Body of pancreas (tissue), 4 donors: ENCODE data around the gene INF2.

Experiments
- POLR2A ChIP-seq, 3 donors: fragments of 450-650 bp; IDR thresholded peaks; one replicate each; pipeline ENCODE4 v1.6.1; 2016; ENCODE audit warnings: antibody characterized with exemption in 3 of 3, mild to moderate bottlenecking in 2 of 3
- TF ChIP-seq, protein P1 (sequence below), 7 experiments: fragments of 450-650 bp in 4 of 7; fragments of 200-600 bp in 3 of 7; sonication (generic) in 3 of 7; IDR thresholded peaks; one replicate each; pipeline ENCODE4 v1.5.1; 2016 to 2019; ENCODE audit warnings: antibody characterized with exemption in 7 of 7

DNA sequence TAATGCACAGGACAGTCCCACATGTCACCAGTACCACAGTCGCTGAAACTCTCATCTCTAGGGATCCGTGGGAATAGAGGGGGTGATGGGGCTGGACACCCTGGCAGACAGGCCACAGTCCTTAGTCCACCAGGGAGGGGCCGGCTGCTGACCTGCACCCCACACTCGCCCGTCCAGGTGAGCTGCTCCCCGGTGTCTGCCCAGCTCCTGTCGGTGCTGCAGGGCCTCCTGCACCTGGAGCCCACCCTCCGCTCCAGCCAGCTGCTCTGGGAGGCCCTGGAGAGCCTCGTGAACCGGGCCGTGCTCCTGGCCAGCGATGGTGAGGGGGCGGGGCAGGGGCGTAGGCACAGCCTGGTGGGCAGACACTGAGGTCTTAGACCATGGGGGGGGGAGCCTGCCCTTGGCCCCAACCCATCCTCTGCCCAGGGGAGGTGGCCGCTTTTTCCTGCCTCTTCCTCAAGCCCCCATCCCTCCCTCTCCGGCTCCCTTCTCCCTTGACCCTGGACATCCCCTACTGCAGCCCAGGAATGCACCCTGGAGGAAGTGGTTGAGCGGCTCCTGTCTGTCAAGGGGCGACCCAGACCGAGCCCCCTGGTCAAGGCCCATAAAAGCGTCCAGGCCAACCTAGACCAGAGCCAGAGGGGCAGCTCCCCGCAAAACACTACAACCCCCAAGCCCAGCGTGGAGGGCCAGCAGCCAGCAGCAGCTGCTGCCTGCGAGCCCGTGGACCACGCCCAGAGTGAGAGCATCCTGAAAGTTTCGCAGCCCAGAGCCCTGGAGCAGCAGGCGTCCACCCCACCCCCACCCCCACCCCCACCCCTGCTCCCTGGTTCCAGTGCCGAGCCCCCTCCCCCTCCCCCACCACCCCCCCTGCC is 17.6 kb downstream of the INF2 start:
- TF ChIP-seq, protein P1, sequence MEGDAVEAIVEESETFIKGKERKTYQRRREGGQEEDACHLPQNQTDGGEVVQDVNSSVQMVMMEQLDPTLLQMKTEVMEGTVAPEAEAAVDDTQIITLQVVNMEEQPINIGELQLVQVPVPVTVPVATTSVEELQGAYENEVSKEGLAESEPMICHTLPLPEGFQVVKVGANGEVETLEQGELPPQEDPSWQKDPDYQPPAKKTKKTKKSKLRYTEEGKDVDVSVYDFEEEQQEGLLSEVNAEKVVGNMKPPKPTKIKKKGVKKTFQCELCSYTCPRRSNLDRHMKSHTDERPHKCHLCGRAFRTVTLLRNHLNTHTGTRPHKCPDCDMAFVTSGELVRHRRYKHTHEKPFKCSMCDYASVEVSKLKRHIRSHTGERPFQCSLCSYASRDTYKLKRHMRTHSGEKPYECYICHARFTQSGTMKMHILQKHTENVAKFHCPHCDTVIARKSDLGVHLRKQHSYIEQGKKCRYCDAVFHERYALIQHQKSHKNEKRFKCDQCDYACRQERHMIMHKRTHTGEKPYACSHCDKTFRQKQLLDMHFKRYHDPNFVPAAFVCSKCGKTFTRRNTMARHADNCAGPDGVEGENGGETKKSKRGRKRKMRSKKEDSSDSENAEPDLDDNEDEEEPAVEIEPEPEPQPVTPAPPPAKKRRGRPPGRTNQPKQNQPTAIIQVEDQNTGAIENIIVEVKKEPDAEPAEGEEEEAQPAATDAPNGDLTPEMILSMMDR (IDR thresholded peaks at IDR 0.05), result no peak
- TF ChIP-seq POLR2A (IDR thresholded peaks at IDR 0.05), result no peak
